ENCODE data around the gene ENTPD6.

ENTPD6 gene

GRCh38 chr20:25227317-25227831, 31.9 kb downstream of the ENTPD6 start:
- no peak; the same call in 1 of the 2 replicates for TF ChIP-seq SIN3A (IDR thresholded peaks at IDR 0.05; ENCODE audit: borderline replicate concordance, insufficient read depth, low read length)

GRCh38 chr20:25229486-25230165, 34.1 kb downstream of the ENTPD6 start:
- TF ChIP-seq POLR2AphosphoS5 (IDR thresholded peaks at IDR 0.05; ENCODE audit: low read depth, low read length): no peak
- TF ChIP-seq SIN3A (IDR thresholded peaks at IDR 0.05; ENCODE audit: borderline replicate concordance, insufficient read depth, low read length): no peak
- TF ChIP-seq REST (IDR thresholded peaks at IDR 0.05; ENCODE audit: insufficient read depth in 1 of 2, low read depth in 2 of 2, low read length in 2 of 2): no peak
- no peak for TF ChIP-seq TAF1 (IDR thresholded peaks at IDR 0.05; ENCODE audit: borderline replicate concordance, insufficient read depth, low read length)
- TF ChIP-seq FOXP2 (optimal IDR thresholded peaks at IDR 0.05; ENCODE audit: borderline replicate concordance, extremely low read depth, extremely low read length, insufficient read depth): no peak

- no peak for TF ChIP-seq SIN3A (IDR thresholded peaks at IDR 0.05; ENCODE audit: borderline replicate concordance, insufficient read depth, low read length)
- no peak for TF ChIP-seq POLR2AphosphoS5 (IDR thresholded peaks at IDR 0.05; ENCODE audit: low read depth, low read length)
- TF ChIP-seq TAF1 (IDR thresholded peaks at IDR 0.05; ENCODE audit: borderline replicate concordance, insufficient read depth, low read length): no peak
- no peak for TF ChIP-seq FOXP2 (optimal IDR thresholded peaks at IDR 0.05; ENCODE audit: borderline replicate concordance, extremely low read depth, extremely low read length, insufficient read depth)
- no peak for TF ChIP-seq REST (IDR thresholded peaks at IDR 0.05; ENCODE audit: insufficient read depth in 1 of 2, low read depth in 2 of 2, low read length in 2 of 2)
Measured at GRCh38 chr20:25230166-25230831, 34.8 kb downstream of the ENTPD6 start.

GRCh38 chr20:25233016-25233772, 37.7 kb downstream of the ENTPD6 start:
- TF ChIP-seq REST (IDR thresholded peaks at IDR 0.05; ENCODE audit: insufficient read depth in 1 of 2, low read depth in 2 of 2, low read length in 2 of 2) (0 out of 4 replicates have a peak, but pooled peaks of 1 of the 2 experiments have one; percentile 50), FOXP2 (optimal IDR thresholded peaks at IDR 0.05; ENCODE audit: borderline replicate concordance, extremely low read depth, extremely low read length, insufficient read depth) (no peak), SIN3A (IDR thresholded peaks at IDR 0.05; ENCODE audit: borderline replicate concordance, insufficient read depth, low read length) (0 out of 2 replicates have a peak, but pooled peaks have one; percentile 74), TAF1 (IDR thresholded peaks at IDR 0.05; ENCODE audit: borderline replicate concordance, insufficient read depth, low read length) (0 out of 2 replicates have a peak, but pooled peaks have one; percentile 32), POLR2AphosphoS5 (IDR thresholded peaks at IDR 0.05; ENCODE audit: low read depth, low read length) (no peak)
